Stimulated activated CD8-positive, alpha-beta memory T cell treated with anti-CD3 and anti-CD28 coated beads, Interleukin-4, amount 100 ng/mL, for 24 hours (primary cell): ENCODE results near the gene SCTR.

Experiments
- DNase-seq: peaks from one replicate; pipeline ENCODE4 v3.0.0-alpha.2; 2020; ENCODE audit warnings: low read depth

SCTR gene

DNA sequence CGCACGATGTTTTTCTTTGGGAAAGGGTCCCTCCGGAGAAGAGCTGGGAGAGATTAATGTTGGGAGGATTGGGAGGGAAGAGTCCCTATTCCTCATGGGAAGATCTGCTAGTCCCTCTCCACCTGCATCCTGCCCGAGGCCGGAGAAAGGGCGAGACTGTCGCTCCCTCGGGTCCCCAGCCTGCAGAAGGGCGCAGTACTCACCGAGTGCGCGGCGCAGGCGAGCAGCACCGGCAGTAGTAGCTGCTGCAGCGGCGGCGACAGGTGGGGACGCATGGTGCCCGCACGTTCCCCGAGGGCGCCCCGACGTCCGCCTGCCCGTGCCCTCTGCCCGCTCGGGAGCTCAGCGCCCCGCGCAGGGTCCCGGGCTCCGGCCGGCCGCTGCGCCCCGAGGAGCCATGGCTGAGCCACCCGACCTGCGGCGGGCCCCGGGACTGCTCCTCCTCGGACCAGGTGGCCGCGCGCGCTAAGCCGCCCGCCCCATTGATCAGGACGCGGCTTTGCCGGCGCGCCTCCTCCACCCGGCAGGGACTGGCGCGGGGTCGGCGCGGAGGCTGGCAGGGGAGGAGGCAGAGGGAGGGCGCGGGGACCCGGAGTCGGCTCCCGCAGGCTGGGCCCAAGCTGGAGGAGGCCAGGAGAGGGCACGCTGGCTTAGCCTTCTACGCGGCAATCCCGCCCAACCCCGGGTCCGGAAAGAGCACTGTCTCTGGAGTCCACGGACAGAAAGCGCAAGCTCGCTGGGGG lies at the start of gene SCTR:
SCTR (minus strand) TSS at position 532 of the 743 bp plus-strand sequence; CDS start at position 275, 257 bp downstream.
- DNase-seq: no peak

DNA sequence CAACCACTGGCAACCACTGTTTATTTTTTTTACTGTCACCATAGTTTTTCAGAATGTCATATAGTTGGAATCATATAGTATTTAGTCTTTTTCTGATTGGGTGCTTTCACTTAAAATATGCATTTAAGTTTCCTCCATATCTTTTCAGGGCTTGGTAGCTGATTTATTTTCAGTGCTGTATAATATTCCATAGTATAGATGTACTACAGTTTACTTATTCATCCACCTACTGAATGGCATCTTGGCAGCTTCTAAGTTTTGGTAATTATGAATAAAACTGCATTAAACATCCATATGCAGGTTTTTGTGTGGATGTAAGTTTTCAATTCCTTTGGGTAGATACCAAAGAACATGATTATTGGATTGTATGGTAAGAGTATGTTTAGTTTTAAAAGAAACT lies 43.0 kb upstream of the SCTR start:
- no peak for DNase-seq

DNA sequence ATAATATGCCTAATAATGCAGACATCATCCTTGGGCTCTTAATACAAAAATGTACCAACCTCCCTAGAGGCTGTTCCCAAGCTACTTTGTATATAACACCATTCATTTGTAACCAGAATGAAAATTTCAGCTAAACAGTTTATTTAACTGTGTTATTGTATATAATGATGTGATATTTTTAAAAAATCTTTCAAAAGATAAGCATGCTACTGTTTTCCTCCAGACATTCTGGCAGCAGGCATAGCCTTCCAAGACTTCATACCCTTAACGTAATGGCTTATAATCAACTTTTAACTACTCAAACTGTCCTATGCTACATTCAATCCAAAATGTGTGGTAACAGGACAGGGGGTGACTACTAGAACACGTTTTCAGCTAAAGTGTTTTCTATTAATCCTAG lies 41.2 kb upstream of the SCTR start:
- no peak for DNase-seq

DNA sequence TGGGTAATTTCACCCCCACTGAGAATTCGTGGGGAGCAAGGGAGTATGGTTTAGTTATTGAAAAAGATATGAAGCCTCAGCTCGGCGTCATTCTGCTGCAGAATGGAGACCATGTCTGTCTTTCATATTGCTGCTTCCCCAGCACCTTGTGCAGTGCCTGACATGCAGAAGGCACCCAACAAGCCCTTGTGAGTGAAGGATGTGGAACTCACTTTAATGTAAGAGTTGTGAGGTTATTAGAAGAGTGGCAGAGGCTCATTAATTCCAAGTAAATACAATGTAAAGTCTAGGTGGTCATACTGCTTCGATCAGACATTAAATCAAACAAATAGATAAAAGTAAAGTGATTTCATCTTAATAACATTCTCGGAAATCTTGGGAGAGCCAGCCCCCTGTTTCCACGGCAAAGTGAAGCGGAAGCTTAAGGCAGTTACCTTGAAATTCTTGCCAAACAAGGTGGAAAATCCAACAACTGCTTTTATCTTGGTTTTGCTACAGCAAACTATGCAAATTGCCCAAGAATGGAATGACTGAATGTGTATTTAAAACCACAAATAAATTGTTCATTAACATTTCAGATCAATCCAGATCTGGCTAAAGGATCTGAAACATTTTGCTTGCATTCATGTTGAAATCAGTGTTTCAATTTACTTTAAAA lies 29.5 kb upstream of the SCTR start:
- no peak for DNase-seq

DNA sequence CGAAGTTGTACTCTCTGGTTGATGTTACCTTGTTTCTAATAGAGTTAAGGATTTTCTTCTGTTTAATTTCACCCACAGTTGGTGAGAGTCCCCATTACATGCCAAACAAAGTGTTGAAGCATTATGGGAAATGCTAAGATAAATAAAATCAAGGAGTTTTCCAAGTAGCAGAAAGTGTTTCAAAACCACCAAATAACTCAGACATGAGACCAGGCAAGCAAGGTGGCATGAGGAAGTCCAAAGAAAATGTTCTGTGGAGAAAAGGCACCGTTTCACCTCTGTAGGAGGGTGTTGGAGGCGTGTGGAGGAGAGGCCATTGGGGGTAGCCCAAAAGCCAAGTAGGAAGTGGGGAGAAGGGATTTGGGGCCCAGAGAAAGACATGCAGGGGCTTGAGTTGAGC lies 28.6 kb upstream of the SCTR start:
- DNase-seq: no peak

DNA sequence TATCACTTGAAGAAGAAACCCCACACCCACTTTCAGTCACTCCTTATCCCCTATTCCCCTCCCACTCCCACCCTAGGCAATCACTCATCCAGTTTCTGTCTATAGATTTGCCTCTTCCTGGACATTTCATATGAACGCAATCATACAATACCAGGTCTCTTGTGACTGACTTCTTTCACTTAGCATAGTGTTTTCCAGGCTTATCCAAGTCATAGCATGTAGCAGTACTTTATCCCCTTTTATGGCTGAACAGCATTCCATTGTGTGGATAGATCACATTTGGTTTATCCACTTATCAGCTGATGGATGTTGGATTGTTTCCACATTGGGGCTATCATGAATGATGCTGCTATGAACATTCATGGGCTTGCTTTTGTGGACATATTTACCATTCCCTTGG lies 26.6 kb upstream of the SCTR start:
- no peak for DNase-seq

DNA sequence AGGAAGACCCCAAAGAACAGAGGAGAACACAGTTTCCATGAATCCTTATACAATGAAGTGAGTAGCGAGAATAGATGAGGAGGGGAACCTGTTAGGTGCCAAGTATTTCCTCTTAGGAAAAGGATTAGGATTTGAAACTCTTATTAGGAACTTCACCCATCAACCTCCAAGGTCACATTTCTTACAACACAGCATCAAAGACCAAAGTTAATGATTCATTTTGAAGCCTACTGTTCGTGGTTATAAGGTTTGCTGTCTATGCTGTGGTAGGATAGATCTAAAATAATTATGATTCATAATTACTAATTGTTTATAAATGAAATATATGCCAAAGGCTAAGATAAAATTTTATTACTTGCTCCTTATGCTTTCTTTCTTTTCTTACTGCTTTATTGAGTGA lies 26.1 kb upstream of the SCTR start:
- no peak for DNase-seq

DNA sequence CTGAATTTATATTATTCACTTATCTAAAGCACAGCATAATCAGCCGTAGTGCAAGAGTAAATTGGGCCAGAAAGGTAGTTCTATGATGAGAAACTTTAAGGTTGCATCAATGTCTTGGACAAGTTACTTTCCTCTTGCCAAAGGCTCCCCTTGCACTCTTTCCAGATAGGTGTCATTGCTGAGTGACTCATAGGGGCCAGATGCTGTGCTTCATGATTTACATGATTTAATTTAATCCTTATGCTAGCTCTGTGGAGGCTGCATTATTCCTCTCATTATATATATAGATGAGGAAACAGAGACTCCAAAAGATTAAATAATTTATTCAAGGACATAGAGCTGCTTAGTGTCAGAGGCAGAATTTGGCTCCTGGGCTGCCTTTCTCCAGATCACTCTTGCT lies 25.0 kb upstream of the SCTR start:
- no peak for DNase-seq

DNA sequence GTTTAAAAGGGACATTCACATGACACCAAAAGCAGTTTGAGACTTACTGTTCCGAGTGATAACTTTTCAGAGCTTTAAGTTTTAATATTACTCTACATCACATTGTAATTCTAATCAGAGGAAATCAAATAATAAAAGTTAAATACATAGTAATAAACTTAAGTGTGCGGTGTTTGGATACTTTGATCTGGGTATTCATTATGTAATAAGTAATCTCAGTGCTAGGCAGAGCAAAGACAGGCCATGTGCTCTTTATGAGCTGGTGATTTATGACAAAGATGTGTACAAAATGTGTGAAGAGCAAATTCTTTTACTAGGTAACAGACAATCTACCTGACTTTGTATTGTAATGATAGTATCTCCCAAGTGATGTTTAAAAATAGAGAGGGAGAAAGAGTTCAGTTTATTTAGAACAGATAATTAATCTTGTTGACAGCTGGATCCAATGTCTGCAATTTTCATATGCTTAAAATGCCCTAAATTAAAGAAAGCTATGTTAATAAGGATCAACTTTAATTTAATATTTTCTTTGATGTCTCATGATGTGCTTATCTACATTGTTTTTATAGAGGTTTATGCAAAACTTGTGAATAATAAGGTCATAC lies 24.3 kb upstream of the SCTR start:
- no peak for DNase-seq

DNA sequence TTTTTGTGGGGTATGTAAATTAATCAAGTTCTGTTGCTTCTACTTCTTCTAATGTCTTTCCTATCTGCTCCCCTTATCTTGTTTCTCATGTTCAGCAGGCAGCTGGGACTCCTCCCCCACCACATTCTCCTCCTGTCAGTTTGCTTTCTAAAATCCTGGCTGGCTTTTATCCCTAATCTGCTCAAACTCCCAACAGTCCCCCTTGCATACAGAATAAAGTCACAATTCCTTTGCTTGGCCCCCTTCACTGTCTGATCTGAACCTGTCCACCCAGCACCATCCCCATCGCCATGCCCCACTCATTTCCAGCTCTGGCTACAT lies 22.1 kb upstream of the SCTR start:
- no peak for DNase-seq

DNA sequence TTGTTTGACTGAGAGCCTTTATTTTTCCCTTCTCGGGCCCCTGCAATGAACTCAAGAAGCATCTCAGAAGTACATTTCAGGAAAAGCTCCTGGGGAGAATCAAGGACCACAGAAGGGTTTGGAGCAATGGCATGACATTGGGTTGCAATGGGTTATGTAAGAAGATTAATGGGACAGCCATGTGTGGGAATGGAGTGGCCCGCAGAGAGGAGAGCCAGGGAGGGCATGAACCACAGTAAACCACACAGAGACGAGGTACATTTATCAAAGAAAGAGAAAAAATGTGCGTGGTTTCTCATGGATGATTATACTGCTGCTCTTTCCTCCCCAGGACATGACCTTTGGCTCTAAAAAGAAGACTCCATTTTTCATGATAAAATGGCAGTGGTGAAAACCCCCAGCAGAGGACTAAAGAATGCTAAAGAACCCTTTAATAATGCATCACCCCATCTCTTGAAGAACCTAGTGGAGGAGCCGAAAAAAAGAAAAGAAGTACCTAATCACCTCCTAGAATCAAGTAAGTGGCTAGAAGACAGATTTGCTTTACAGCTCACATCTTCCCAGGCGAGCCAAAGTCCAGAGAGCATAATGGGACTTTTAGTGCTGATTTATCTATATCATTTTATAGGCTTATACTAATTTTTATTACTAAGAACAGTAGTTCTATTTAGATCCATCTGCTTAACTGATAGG lies 21.6 kb upstream of the SCTR start:
- DNase-seq: no peak

DNA sequence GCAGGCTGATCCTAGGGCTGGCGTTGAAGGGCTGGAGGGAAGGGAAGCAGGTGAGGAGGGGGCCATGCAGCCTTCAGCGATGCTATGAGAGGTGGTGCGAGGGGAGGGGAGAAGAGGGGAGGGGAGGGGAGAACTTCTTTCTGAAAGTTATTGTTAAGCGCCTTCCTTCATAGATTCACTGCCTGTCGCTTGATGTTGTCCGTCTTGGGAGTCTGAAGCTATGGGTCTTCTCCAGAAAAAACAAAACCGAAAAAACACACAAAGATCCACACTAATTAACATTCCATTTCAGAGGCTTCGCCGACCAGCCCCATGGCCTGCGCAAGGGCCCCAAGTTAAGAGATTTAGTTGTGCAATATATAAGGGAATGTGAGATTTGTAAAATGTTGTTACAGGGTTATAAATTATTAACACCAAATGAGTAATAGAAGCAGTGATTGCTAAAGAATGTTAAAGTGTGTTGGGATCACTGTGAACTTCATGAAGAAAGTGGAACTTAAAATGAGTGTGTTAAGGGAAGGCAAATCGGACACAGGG lies 20.7 kb upstream of the SCTR start:
- no peak for DNase-seq

DNA sequence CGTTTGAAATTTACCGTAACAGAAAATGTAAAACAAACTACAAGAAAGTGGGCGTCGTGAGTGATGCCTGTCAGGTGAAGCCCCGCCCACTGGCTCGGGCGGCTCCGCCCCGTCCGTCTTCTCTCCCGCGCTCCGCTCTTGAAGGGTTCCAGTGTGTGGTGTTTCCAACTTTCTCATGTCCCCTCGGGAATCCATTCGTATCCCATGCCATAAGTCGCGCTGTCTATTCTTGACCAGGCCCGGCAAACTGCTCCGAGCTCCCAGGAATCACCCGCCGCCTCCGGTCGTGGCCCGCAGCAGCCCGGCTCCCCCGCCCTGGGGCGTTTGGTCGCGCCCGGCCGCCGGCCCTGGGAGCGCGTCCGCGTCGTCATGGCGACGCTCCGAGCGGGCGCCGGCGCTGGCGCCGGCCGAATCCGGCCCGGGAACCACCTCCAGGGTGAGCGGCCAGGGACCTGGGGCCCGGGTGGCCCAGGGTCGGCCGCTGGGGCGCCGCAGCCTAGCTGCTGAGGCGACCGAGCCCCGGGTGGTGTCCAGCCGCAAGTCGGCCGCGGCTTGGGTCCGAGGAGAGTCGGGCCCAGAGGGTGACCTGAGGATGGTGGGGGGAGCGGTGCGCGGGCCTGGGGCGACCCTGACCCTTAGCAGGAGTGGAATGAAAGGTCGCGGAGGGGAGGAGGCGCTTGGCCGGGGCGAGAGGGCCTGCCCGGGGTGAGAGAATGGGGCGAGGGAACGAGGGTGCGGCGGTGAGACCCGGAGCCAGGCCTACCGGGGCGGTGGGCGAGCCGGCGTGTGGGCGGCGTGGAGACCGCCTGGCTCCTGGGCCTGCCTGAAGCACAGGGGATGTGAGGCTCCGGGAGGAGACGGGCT lies 20.0 kb upstream of the SCTR start, which contains the start of gene CFAP221:
CFAP221 (plus strand) TSS at position 375 of the 864 bp plus-strand sequence. CDS start 1,683 bp downstream, outside the sequence.
- DNase-seq: peak; percentile 27

DNA sequence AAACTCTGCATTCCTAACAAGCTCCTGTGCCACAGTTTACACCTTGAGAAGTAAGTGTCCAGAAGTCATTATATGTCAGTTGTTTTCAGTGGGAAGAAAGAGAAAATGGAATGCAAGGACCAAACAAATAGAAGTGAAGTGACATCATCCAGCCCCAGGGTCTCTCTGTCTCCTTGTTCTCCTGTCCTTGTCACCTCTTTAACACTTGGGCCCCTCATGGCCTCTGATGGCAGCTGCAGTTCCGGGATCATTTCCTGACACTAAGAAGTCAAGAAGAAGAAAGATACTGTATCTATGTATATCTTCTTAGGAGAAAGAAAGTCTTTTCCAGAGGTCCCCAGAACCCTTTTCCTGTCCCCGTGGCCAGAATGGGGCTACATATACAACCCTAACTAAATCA lies 17.2 kb upstream of the SCTR start:
- no peak for DNase-seq

DNA sequence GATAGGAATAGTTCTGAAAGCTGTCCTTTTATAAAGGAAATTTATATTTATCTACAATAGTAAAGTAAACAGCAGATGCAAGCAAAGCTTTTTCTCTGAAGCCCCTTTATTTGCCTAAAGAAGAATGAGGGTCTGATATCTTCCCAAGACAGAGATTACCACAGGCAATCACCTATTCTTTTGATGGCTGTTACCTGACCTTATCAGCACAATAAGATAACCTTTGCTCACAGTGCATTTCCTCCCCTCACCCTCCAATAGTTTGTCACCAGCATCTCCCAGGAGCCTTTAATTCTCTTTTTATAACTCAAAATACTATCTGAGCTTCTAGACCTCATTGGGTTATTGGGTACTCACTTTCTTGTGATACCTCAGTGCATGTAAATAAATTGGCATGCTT lies 13.5 kb upstream of the SCTR start:
- DNase-seq: no peak

DNA sequence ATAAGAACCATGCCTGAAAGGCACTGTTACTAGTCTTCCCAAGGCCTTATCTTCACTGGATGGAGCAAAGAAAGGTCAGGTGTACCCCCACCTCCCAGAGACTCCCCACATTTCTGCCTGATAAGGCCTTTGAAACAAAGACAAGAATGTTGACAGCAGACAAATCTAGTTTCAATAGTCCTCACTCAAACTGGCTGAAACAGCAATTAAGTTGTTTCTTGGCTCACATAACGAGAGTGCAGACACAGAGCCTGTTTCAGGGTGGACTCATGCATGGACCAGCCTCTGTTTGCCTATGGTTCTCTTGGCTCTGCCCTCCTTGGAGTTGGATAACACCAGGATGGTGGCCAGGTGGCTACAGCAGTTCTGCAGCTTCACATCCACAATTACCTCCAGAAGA lies 12.4 kb upstream of the SCTR start:
- no peak for DNase-seq

DNA sequence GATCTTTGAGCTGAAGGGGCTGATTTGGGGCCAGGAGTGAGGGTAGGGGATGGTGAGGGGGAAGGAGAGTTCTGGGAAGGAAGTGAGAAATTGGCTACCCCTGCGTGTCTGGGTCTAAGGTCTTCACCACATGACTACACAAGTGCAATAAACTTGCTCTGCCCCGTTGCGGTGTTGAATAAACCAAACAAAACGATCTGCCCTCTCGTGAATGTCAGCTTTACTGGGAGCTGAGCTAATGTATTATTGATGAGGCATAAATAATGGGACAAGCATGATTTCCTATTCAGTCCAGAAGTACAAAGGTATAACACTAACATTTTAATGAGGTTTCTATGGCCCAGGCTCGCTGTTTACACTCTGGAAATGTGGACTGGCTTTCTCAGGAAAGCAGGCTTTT lies 11.9 kb upstream of the SCTR start:
- DNase-seq: no peak

DNA sequence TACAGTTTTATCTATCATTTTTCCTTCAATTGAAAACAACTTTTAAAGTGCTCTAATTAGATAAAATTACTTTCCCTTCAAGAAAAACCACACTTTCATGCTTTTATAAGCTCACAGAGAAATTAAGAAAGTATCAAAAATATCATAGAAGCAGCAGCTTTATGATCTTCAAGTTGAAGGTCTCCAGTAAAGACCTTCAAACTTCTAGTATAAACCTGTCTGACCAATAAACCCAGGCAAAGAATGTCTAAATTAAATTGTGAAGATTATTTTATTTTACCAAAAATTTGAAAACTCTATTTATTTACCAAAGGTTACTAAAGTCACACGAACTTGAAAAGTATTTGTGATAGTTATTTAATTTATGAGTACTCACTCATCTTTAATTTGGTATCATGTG lies 9.3 kb upstream of the SCTR start:
- no peak for DNase-seq

DNA sequence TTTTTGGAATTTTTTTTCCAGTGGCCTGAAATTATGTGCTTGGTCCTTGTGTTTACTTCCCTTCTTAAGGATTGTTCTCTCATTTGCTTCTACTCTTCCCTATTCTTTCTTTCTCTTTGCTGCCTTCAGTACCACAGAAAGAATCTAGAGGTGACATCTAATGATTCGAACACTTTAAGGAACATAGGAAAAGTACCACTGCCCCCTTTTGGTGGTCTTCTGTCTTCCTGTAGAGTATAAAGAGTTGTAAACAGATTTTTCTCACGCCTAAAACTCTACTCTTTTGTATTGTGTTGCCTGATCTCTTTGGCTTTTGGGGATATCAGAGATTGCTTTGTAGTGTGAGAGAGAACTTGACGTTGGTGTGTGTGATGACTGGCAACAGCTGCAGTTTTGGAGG lies 7.0 kb upstream of the SCTR start:
- no peak for DNase-seq

DNA sequence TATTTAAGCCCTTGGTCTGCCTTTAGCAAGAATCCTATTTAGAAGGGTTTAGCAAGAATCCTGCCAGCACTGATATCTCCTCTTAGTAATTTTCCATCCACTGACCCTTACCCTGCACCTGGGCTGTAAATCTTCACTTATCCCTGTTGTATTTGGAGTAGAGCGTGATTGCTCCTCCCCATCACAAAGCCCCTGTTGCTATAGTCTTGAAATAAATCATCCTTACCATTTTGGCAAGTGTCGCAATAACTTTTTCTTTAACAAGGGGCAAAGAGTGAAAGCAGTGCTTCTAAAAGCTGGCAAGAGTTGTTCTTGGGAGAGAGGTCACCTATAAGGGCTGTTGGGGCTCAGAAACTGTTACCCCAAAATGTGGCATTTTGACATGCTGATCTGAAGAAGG lies 3.7 kb upstream of the SCTR start:
- DNase-seq: no peak

DNA sequence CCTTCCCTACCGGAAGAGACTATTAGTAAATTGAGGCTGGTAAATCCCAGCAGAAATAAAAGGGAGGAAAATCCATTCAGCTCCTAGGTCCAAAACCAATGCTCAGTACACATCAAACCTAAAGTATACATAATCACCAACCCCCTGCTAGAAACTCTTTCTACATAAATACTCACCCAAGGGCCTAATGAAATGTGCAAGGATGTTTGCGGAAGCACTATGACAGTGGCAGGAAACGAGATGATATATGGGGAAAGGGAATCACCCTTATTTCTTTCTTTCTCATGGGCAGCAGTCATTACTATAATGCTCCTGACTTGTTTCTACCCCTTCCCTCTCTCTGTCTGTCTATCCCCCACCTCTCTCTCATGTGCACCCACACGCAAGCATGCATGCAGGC lies 1.3 kb upstream of the SCTR start:
- DNase-seq: no peak
